ENCODE results near the gene NPPC.

- no peak for TF ChIP-seq CTCF (conservative IDR thresholded peaks at IDR 0.05; ENCODE audit: low read length)
- no peak for TF ChIP-seq EZH2phosphoT487 (IDR thresholded peaks at IDR 0.05; ENCODE audit: borderline replicate concordance, low read depth, low read length)
Observed at GRCh38 chr2:231874944-231875343, 51.3 kb downstream of the NPPC start.

Data from OCI-LY7 (cell line).